Sigmoid colon (tissue), 4 donors: ENCODE data around the gene NIPAL3.

Experiments
- CTCF ChIP-seq, 4 experiments: fragments of 450-650 bp in 3 of 4; fragments of 200-600 bp in 1 of 4; IDR thresholded peaks; one replicate each; pipeline ENCODE4 v1.5.1; 2016 to 2019; ENCODE audit warnings: antibody characterized with exemption in 4 of 4, mild to moderate bottlenecking in 3 of 4, moderate library complexity in 2 of 4
- EP300 ChIP-seq, 4 donors: sonication (generic); formaldehyde crosslinking; IDR thresholded peaks; one replicate each; pipeline ENCODE4 v1.6.1; 2017; ENCODE audit warnings: antibody characterized with exemption in 4 of 4
- POLR2A ChIP-seq, 2 donors: fragments of 450-650 bp; IDR thresholded peaks; one replicate each; pipeline ENCODE4 v1.6.1; 2016; ENCODE audit warnings: antibody characterized with exemption in 2 of 2, mild to moderate bottlenecking in 2 of 2, moderate library complexity in 2 of 2
- POLR2AphosphoS5 ChIP-seq, 4 donors: sonication (generic); formaldehyde crosslinking; IDR thresholded peaks; one replicate each; pipeline ENCODE4 v1.6.1; 2017; ENCODE audit warnings: antibody characterized with exemption in 4 of 4

GRCh38 chr1:24373710-24374109 is 41.9 kb upstream of the NIPAL3 start:
- TF ChIP-seq CTCF (IDR thresholded peaks at IDR 0.05) (no peak), POLR2A (IDR thresholded peaks at IDR 0.05) (no peak), EP300 (IDR thresholded peaks at IDR 0.05) (no peak), POLR2AphosphoS5 (IDR thresholded peaks at IDR 0.05) (no peak)
